Vagina (tissue), 2 donors: ENCODE measurements around the gene ACADS.
"Not testable (repeated sequence)": the region's sequence is repeated elsewhere in the genome, so short reads cannot be mapped to it uniquely, and the experiment has no call there.

ENCODE experiments used
- POLR2A ChIP-seq, 2 donors: fragments of 450-650 bp; IDR thresholded peaks; one replicate each; pipeline ENCODE4 v1.6.1; 2017; ENCODE audit warnings: antibody characterized with exemption in 2 of 2, mild to moderate bottlenecking in 2 of 2, moderate library complexity in 2 of 2
- TF ChIP-seq, protein P1 (sequence below), 3 experiments: fragments of 450-650 bp in 2 of 3; fragments of 200-600 bp in 1 of 3; sonication (generic) in 1 of 3; IDR thresholded peaks; one replicate each; pipeline ENCODE4 v1.5.1; 2017 to 2019; ENCODE audit warnings: antibody characterized with exemption in 3 of 3, mild to moderate bottlenecking in 2 of 3, moderate library complexity in 2 of 3

DNA sequence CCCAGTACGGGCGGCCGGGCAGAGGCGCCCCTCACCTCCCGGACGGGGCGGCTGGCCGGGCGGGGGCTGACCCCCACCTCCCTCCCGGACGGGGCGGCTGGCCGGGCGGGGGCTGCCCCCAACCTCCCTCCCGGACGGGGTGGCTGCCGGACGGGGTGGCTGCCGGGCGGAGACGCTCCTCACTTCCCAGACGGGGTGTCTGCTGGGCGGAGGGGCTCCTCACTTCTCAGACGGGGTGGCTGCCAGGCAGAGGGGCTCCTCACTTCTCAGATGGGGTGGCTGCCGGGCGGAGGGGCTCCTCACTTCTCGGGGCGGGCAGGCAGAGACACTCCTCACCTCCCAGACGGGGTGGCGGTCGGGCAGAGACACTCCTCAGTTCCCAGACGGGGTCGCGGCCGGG, 6.6 kb downstream of the ACADS start:
- TF ChIP-seq, protein P1, sequence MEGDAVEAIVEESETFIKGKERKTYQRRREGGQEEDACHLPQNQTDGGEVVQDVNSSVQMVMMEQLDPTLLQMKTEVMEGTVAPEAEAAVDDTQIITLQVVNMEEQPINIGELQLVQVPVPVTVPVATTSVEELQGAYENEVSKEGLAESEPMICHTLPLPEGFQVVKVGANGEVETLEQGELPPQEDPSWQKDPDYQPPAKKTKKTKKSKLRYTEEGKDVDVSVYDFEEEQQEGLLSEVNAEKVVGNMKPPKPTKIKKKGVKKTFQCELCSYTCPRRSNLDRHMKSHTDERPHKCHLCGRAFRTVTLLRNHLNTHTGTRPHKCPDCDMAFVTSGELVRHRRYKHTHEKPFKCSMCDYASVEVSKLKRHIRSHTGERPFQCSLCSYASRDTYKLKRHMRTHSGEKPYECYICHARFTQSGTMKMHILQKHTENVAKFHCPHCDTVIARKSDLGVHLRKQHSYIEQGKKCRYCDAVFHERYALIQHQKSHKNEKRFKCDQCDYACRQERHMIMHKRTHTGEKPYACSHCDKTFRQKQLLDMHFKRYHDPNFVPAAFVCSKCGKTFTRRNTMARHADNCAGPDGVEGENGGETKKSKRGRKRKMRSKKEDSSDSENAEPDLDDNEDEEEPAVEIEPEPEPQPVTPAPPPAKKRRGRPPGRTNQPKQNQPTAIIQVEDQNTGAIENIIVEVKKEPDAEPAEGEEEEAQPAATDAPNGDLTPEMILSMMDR (IDR thresholded peaks at IDR 0.05), result not testable (repeated sequence)
- TF ChIP-seq POLR2A (IDR thresholded peaks at IDR 0.05), result not testable (repeated sequence)
